ENCODE measurements around the gene TEX19.
"Not testable (repeated sequence)": the region's sequence is repeated elsewhere in the genome, so short reads cannot be mapped to it uniquely, and the experiment has no call there.

The TEX19 gene

GRCh38 chr17:82411396-82412053, 52.5 kb downstream of the TEX19 start:
- no peak for DNase-seq (ENCODE audit: low read depth)

- not testable (repeated sequence) for DNase-seq (ENCODE audit: low read depth)
These were observed 53.0 kb downstream of the TEX19 start for GRCh38 chr17:82412081-82412480.

GRCh38 chr17:82412535-82413520, 53.8 kb downstream of the TEX19 start:
- DNase-seq (ENCODE audit: low read depth): no peak
